ENCODE measurements around the gene LRBA.

Gene LRBA

GRCh38 chr4:150648123-150648522 is 367.0 kb downstream of the LRBA start:
- Histone ChIP-seq H2BK12ac (ENCODE audit: low read length) (no peak overlapping the region), H3K18ac (ENCODE audit: low read length) (no peak overlapping the region), H4K8ac (ENCODE audit: low read depth, low read length) (no peak overlapping the region), H3K36me3 (replicated peaks in 1 of 2; ENCODE audit: control insufficient read depth in 2 of 2, insufficient read depth in 2 of 2, low read length in 2 of 2) (no peaks in the 10 kb centered on the region), H3K4me1 (ENCODE audit: control insufficient read depth in 2 of 2, insufficient read depth in 1 of 2, low read depth in 1 of 2, low read length in 2 of 2) (no peaks in the 10 kb centered on the region), H3K79me1 (ENCODE audit: low read depth, low read length) (no peaks in the 10 kb centered on the region), H2BK120ac (ENCODE audit: low read depth, low read length) (no peak overlapping the region), H3K23ac (ENCODE audit: low read depth, low read length, poor library complexity) (no peak overlapping the region), H3K4me3 (ENCODE audit: low read length in 2 of 2) (no peak overlapping the region), H4K91ac (ENCODE audit: low read depth, low read length, poor library complexity) (no peak overlapping the region), H3K4me2 (ENCODE audit: insufficient read depth, low read length, poor library complexity, severe bottlenecking) (no peak overlapping the region), H2AK5ac (ENCODE audit: low read depth, low read length) (no peak overlapping the region), H2BK15ac (ENCODE audit: low read length) (no peak overlapping the region), H3K27me3 (ENCODE audit: control insufficient read depth in 3 of 3, insufficient read depth in 3 of 3, low read depth in 1 of 3, low read length in 3 of 3) (no peaks in the 10 kb centered on the region), H3K14ac (ENCODE audit: low read length) (no peak overlapping the region), H3K9ac (ENCODE audit: low read depth, low read length, poor library complexity) (no peak overlapping the region), H3K27ac (replicated peaks; ENCODE audit: low read length) (no peak overlapping the region), H3K4ac (ENCODE audit: low read length) (no peak overlapping the region), H3K9me3 (replicated peaks in 1 of 2; ENCODE audit: control insufficient read depth in 2 of 2, insufficient read depth in 1 of 2, low read depth in 1 of 2, low read length in 2 of 2) (no peaks in the 10 kb centered on the region), H2AFZ (ENCODE audit: low read length) (no peak overlapping the region), H2BK5ac (ENCODE audit: low read length) (no peak overlapping the region)
- no peak for DNase-seq (ENCODE audit: low spot score)
- no CpG with 5 or more reads among the region's 3 CpGs for WGBS, 2 donors (ENCODE audit: extremely low coverage in 2 of 2, insufficient read length in 2 of 2, insufficient replicate concordance in 1 of 2)

GRCh38 chr4:150647008-150647407 is 368.1 kb downstream of the LRBA start:
- Histone ChIP-seq H3K9me3 (replicated peaks in 1 of 2; ENCODE audit: control insufficient read depth in 2 of 2, insufficient read depth in 1 of 2, low read depth in 1 of 2, low read length in 2 of 2) (no peaks in the 10 kb centered on the region), H3K18ac (ENCODE audit: low read length) (no peak overlapping the region), H4K91ac (ENCODE audit: low read depth, low read length, poor library complexity) (no peak overlapping the region), H3K14ac (ENCODE audit: low read length) (no peak overlapping the region), H2BK120ac (ENCODE audit: low read depth, low read length) (no peak overlapping the region), H3K36me3 (replicated peaks in 1 of 2; ENCODE audit: control insufficient read depth in 2 of 2, insufficient read depth in 2 of 2, low read length in 2 of 2) (no peaks in the 10 kb centered on the region), H3K4me3 (ENCODE audit: low read length in 2 of 2) (no peak overlapping the region), H2BK12ac (ENCODE audit: low read length) (no peak overlapping the region), H4K8ac (ENCODE audit: low read depth, low read length) (no peak overlapping the region), H3K4me1 (ENCODE audit: control insufficient read depth in 2 of 2, insufficient read depth in 1 of 2, low read depth in 1 of 2, low read length in 2 of 2) (no peaks in the 10 kb centered on the region), H2AFZ (ENCODE audit: low read length) (no peak overlapping the region), H3K27ac (replicated peaks; ENCODE audit: low read length) (no peak overlapping the region), H2BK5ac (ENCODE audit: low read length) (no peak overlapping the region), H3K79me1 (ENCODE audit: low read depth, low read length) (no peaks in the 10 kb centered on the region), H2BK15ac (ENCODE audit: low read length) (no peak overlapping the region), H3K4me2 (ENCODE audit: insufficient read depth, low read length, poor library complexity, severe bottlenecking) (no peak overlapping the region), H3K23ac (ENCODE audit: low read depth, low read length, poor library complexity) (no peak overlapping the region), H2AK5ac (ENCODE audit: low read depth, low read length) (no peak overlapping the region), H3K4ac (ENCODE audit: low read length) (no peak overlapping the region), H3K9ac (ENCODE audit: low read depth, low read length, poor library complexity) (no peak overlapping the region), H3K27me3 (ENCODE audit: control insufficient read depth in 3 of 3, insufficient read depth in 3 of 3, low read depth in 1 of 3, low read length in 3 of 3) (no peaks in the 10 kb centered on the region)
- DNase-seq (ENCODE audit: low spot score) = no peak
- no CpG with 5 or more reads among the region's 1 CpG for WGBS, 2 donors (ENCODE audit: extremely low coverage in 2 of 2, insufficient read length in 2 of 2, insufficient replicate concordance in 1 of 2)

- no peak overlapping the region for H3K27ac ChIP-seq (replicated peaks; ENCODE audit: low read length)
- H3K27me3 ChIP-seq (ENCODE audit: control insufficient read depth in 3 of 3, insufficient read depth in 3 of 3, low read depth in 1 of 3, low read length in 3 of 3) = no peaks in the 10 kb centered on the region
- no peak overlapping the region for H3K4ac ChIP-seq (ENCODE audit: low read length)
- no peaks in the 10 kb centered on the region for H3K4me1 ChIP-seq (ENCODE audit: control insufficient read depth in 2 of 2, insufficient read depth in 1 of 2, low read depth in 1 of 2, low read length in 2 of 2)
- no peaks in the 10 kb centered on the region for H3K36me3 ChIP-seq (replicated peaks in 1 of 2; ENCODE audit: control insufficient read depth in 2 of 2, insufficient read depth in 2 of 2, low read length in 2 of 2)
- no peak overlapping the region for H4K91ac ChIP-seq (ENCODE audit: low read depth, low read length, poor library complexity)
- DNase-seq (ENCODE audit: low spot score) = no peak
- no peak overlapping the region for H3K23ac ChIP-seq (ENCODE audit: low read depth, low read length, poor library complexity)
- no peak overlapping the region for H3K4me2 ChIP-seq (ENCODE audit: insufficient read depth, low read length, poor library complexity, severe bottlenecking)
- H3K18ac ChIP-seq (ENCODE audit: low read length) = no peak overlapping the region
- no peak overlapping the region for H2BK5ac ChIP-seq (ENCODE audit: low read length)
- no peak overlapping the region for H2AFZ ChIP-seq (ENCODE audit: low read length)
- no peak overlapping the region for H2BK12ac ChIP-seq (ENCODE audit: low read length)
- H4K8ac ChIP-seq (ENCODE audit: low read depth, low read length) = no peak overlapping the region
- H2BK120ac ChIP-seq (ENCODE audit: low read depth, low read length) = no peak overlapping the region
- H3K9me3 ChIP-seq (replicated peaks in 1 of 2; ENCODE audit: control insufficient read depth in 2 of 2, insufficient read depth in 1 of 2, low read depth in 1 of 2, low read length in 2 of 2) = no peaks in the 10 kb centered on the region
- no peak overlapping the region for H2AK5ac ChIP-seq (ENCODE audit: low read depth, low read length)
- no peak overlapping the region for H3K4me3 ChIP-seq (ENCODE audit: low read length in 2 of 2)
- H3K79me1 ChIP-seq (ENCODE audit: low read depth, low read length) = no peaks in the 10 kb centered on the region
- H3K9ac ChIP-seq (ENCODE audit: low read depth, low read length, poor library complexity) = no peak overlapping the region
- no peak overlapping the region for H2BK15ac ChIP-seq (ENCODE audit: low read length)
- no peak overlapping the region for H3K14ac ChIP-seq (ENCODE audit: low read length)
These were observed 373.5 kb downstream of the LRBA start for GRCh38 chr4:150641612-150642011.

GRCh38 chr4:150632639-150633038 is 382.4 kb downstream of the LRBA start:
- H2BK15ac ChIP-seq (ENCODE audit: low read length) = no peak overlapping the region
- no peak overlapping the region for H3K14ac ChIP-seq (ENCODE audit: low read length)
- no peaks in the 10 kb centered on the region for H3K79me1 ChIP-seq (ENCODE audit: low read depth, low read length)
- no peak overlapping the region for H4K8ac ChIP-seq (ENCODE audit: low read depth, low read length)
- no peak overlapping the region for H3K4me2 ChIP-seq (ENCODE audit: insufficient read depth, low read length, poor library complexity, severe bottlenecking)
- no peak overlapping the region for H4K91ac ChIP-seq (ENCODE audit: low read depth, low read length, poor library complexity)
- H3K9ac ChIP-seq (ENCODE audit: low read depth, low read length, poor library complexity) = no peak overlapping the region
- H2BK120ac ChIP-seq (ENCODE audit: low read depth, low read length) = no peak overlapping the region
- DNase-seq (ENCODE audit: low spot score) = no peak
- no peaks in the 10 kb centered on the region for H3K27me3 ChIP-seq (ENCODE audit: control insufficient read depth in 3 of 3, insufficient read depth in 3 of 3, low read depth in 1 of 3, low read length in 3 of 3)
- H3K9me3 ChIP-seq (replicated peaks in 1 of 2; ENCODE audit: control insufficient read depth in 2 of 2, insufficient read depth in 1 of 2, low read depth in 1 of 2, low read length in 2 of 2) = peaks cover 2 to 4% of the 10 kb centered on the region in 2 donors
- no peak overlapping the region for H3K4me3 ChIP-seq (ENCODE audit: low read length in 2 of 2)
- no peak overlapping the region for H3K23ac ChIP-seq (ENCODE audit: low read depth, low read length, poor library complexity)
- no peak overlapping the region for H2BK5ac ChIP-seq (ENCODE audit: low read length)
- no peaks in the 10 kb centered on the region for H3K36me3 ChIP-seq (replicated peaks in 1 of 2; ENCODE audit: control insufficient read depth in 2 of 2, insufficient read depth in 2 of 2, low read length in 2 of 2)
- H3K4me1 ChIP-seq (ENCODE audit: control insufficient read depth in 2 of 2, insufficient read depth in 1 of 2, low read depth in 1 of 2, low read length in 2 of 2) = no peaks in the 10 kb centered on the region
- no peak overlapping the region for H3K18ac ChIP-seq (ENCODE audit: low read length)
- no peak overlapping the region for H3K27ac ChIP-seq (replicated peaks; ENCODE audit: low read length)
- H2AK5ac ChIP-seq (ENCODE audit: low read depth, low read length) = no peak overlapping the region
- H3K4ac ChIP-seq (ENCODE audit: low read length) = no peak overlapping the region
- no peak overlapping the region for H2AFZ ChIP-seq (ENCODE audit: low read length)
- H2BK12ac ChIP-seq (ENCODE audit: low read length) = no peak overlapping the region
